Hippocampal formation (tissue), 2 donors: ENCODE data around the gene TSACC.
A peak's percentile ranks its signal among the peaks of the same experiment; 100 is the strongest.
"Not testable (repeated sequence)": the region's sequence is repeated elsewhere in the genome, so short reads cannot be mapped to it uniquely, and the experiment has no call there.

Experiments
- DNase-seq, 2 donors: peaks; one replicate each; lab custom pipeline; 2025; lab: John Stamatoyannopoulos, UW

Gene TSACC

DNA sequence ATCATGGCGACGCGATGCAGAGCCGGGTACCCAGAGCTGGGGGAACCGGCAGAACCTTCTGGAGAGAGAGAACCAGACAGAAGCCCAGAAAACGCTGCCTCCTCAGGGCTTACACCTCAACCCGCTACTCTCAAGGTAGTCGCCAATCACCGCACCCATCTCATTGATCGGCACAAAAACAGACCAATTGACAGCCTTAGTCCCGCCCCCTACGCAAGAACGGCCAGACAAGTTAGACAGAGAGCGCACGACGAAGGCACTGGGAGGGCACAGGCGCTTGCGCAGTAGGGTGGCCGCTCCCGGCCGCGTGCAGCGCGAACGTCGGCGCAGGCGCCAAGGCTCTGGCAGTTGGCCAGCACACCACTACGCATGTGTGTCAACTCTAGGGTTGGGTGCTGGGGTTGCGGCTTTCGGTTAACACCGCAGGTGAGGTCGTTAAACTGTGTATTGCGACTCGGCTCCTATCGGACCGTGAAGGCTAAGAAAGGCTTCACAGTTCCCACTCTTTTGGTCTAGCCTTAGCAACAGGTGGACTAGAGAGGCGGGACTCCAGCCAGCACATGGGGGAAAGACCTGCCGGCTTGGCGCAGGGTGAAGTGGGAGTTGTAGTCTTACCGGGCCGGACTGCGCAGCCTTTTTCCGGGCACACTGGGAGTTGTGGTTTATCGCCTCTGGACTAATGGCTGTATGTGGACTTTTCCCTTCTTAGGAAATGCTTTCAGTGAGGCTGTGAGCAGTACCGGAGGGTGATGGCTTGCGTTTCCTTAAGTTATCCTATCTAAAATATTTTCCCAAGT lies at the start of gene TSACC, which contains the start of gene CCT3:
TSACC (plus strand) TSS at position 347 of the 797 bp plus-strand sequence. CDS start 1,232 bp downstream, outside the sequence.
CCT3 (minus strand) TSS at position 113 of the 797 bp plus-strand sequence; CDS start at position 5, 108 bp downstream.
- peak; percentile 97 to 99 for DNase-seq

DNA sequence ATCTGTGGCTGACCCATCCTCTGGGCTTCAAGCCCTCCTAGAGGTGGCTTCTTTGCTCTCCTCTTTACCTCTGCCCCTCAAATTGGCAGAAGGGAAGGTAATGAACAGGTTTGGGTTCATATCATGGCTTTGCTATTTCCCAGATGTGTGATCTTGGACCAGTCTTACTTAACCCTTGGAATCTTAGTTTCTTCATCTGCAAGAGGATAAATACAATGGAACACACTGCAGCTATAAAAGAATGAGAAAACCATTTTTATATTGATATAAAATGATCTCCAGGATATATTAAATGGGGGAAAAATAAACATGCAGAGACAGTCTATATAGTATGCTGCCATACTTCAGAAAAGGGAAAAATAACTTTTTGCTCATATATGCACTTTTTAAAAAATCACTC lies 48.5 kb upstream of the TSACC start:
- no peak for DNase-seq

DNA sequence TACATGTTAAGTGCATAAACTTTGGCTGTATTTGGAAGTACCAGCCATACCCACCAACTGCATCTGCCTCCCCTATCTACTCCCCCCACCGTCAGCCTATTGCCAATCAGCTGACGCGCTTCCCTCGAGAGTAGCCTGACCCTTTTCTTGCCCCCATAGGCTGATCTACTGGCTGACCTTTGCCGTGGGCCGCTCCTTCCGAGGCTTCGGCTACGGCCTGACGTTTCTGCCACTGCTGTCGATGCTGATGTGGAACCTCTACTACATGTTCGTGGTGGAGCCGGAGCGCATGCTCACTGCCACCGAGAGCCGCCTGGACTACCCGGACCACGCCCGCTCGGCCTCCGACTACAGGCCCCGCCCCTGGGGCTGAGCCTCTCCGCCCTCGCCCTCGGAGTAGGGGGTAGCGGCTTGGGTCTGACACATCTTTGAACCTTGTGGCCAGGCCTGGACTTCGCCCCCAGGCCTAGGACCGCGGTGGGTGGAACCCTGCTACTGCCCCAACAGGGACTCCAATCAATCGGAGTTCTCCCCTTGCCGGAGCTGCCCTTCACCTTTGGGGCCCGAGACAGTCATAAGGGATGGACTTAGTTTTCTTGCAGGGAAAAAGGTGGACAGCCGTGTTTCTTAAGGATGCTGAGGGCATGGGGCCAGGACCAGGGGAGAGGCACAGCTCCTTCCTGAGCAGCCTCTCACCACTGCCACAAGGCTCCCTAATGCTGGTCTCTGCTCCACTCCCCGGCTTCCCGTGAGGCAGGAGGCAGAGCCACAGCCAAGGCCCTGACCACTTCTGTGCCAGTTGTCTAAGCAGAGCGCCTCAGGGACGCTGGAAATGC lies 46.9 kb upstream of the TSACC start:
- peak; percentile 56 to 83 for DNase-seq

DNA sequence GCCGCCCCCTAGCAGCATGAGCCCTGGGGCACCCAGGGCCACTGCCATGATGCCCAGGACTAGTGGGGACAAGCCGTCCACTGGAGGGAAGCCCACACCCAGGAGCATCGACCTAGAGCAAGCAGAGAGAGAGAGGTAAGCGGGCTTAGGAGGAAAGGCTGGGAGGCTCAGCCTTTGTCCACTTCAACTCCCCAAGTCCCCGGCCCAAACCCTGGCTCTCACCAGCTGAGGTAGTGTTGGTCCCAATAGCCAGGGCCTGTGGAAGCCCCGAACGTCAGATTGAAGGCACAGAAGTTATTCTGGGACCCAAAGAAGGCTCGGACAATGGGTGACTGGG lies 45.3 kb upstream of the TSACC start:
- DNase-seq, result no peak

DNA sequence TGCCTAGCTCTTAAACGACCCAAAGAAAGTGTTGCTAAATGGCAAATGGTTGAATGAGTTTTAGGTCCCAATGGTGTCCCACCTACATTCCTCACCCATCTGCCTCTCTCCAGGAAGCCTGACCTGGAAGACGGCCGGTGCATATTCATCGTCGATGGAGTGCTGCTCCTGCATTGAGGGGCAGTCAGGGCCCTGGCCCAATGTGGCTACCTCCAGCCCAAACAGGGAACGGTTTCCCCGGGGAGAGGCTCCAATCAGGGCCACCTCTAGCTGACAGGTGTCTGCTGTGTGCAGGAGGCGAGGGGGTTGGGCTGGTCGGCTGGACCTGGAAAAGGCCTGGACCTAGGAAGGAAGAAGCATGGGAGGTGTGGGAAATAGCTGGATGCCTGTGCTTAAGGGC lies 44.4 kb upstream of the TSACC start:
- no peak for DNase-seq

DNA sequence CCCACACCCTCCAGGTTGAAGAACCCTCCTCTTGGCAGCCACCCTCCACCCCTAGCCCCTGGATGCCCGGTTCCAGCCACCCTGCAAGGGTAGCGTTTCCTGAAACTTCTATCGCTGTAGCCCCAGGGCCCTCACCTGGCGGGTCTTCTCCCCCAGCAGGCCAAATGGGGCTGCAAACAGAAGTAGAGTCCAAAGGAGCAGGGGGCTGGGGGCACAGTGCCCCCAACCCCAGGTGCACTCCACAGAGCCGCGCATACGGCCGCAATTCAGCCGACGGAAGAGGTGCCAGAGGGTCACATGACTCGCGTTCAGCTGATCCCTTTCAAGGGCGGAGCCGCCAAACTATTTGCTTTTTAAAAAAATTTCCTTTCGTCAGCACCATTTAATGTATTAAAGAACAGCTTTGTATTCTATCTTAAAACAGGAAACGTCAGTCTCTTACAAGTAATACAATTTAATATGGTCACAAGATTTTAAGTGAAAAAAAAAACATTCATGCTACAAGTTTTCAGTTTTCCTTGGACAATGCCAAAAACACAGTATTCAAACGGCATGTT lies 42.9 kb upstream of the TSACC start, which contains the start of gene GLMP:
GLMP (minus strand) TSS at position 289 of the 557 bp plus-strand sequence; CDS start at position 255, 34 bp downstream.
- peak; percentile 46 to 80 for DNase-seq

DNA sequence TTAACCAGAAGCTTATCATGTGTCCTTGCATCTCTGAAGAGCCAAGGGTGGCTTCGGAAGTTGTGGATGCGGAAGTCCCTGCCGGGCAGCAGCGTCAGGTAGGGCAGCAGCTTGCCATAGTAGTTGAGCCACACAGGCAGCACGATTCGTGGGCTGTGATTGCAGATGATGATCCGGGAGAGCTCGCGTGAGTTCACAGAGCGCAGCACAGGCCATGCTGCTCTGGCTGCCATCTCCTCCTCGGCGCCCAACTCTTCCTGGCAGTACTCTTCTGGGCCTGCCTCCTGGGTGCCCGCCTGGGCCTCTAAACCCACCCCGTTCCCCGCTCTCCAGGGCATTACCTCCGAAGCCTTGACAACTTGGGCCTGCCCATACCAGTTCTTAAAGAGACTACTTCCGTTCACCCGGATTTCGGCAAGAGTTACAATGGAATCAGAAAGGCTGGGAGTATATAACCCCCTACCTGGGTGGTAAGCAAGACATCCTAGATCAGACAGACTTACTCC lies 39.4 kb upstream of the TSACC start, which contains the start of gene VHLL:
VHLL (minus strand) TSS at position 456 of the 506 bp plus-strand sequence; CDS start at position 338, 118 bp downstream.
- DNase-seq, result no peak

DNA sequence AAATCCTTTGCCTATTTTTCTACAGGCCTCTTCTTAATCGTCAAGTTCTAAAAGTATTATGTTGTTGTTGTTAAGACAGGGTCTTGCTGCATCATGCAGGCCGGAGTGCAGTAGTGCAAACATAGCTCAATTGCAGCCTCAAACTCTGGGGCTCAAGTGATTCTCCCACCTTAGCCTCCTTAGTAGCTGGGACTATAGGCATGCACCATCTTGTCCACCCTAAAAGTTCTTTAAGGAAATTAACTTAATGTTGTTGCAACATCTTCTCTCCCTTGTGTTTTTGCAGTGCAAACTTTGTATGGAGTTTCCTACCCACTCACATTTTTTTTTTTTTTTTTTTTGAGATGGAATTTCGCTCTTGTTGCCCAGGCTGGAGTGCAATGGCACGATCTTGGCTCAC lies 35.1 kb upstream of the TSACC start:
- no peak for DNase-seq

DNA sequence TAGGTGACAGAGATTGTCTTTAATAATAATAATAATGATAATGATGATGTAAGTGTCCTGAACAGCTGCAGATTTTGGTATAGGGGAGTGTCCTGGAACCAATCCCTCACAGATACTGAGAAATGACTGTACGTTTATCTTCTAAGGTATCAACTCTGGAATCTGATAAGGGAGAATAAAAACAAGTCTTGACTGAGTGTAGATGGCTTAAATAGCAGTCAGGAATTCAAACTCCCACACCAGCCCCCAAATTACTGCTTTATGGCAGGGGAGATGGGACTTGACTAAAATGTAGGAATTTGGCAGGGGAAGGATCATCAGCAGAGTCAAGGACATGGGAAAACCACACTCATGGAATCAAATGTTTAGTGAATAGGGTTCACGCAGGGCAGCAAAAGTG lies 33.1 kb upstream of the TSACC start:
- no peak for DNase-seq

DNA sequence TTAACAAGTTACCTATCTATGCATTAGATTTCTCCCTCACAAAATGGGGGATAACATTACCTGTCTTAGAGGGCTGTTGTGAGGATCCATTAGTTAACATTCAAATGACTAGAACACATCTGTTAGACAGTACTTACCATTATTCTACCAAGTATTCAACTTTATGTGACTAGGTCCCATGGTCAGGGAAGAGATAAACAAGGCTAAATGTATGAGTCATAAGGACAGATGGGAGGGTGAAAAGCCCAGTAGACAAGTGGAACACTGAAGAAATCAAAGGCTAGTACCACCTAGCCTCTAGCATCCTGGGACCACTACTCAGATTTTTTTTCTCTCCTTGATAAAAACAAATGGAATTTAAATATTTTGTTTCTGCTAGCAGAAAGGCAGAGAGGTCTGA lies 30.2 kb upstream of the TSACC start:
- DNase-seq, result no peak

DNA sequence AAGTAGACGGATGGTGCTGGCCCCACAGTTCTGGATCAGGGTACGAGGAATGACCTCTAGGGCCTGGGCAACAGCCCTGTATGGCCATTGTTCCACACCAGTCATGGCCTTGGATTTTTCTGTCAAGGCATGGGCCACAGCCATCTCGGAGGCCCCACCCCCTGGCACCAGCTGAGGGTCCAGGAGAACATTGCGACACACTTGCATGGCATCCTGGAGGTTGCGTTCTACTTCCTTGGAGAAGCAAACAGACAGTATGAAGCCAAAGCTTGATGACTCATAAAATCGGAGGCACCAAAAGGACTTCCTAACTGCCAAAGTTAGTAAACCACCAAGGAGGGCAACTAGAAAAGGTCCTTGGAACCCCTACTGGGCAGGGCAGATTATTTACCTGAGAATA lies 27.4 kb upstream of the TSACC start:
- DNase-seq, result no peak

DNA sequence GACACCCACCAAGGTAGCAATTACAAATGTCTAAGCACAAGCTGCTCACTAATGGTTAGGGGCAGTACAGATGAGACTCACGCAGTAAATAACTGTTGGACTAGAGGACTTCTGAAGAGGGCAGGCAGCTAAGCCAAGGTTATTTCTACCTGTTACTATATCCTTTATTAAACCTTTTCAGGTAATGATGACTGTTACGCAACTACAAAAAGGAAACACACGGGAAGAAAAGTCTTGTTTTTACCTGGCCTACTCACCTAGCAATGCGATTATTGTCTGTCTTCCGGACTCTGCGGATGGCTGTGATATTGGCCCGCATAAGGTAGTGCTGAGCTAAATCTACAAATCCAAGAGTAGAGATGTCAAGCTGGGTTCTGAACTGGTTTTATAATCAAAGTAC lies 21.4 kb upstream of the TSACC start:
- no peak for DNase-seq

DNA sequence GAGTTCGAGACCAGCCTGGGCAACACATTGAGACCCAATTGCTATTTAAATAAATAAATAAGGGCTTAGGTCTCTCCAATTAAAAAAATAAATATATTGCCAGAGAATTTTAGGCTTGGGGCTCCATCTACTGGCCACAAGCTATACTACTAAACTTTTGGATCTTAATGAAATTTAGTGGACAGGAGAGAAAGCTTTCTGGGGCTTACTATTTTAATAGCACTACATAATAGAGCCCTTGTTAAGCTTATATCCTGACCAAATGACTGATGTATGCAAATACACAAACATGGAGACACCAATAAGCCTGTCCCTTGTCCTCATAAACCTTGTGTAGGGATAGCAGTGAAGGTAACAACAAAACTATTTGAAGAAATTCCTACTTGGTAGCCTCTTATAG lies 18.7 kb upstream of the TSACC start:
- peak in 1 of 2 donors; percentile 3 for DNase-seq

DNA sequence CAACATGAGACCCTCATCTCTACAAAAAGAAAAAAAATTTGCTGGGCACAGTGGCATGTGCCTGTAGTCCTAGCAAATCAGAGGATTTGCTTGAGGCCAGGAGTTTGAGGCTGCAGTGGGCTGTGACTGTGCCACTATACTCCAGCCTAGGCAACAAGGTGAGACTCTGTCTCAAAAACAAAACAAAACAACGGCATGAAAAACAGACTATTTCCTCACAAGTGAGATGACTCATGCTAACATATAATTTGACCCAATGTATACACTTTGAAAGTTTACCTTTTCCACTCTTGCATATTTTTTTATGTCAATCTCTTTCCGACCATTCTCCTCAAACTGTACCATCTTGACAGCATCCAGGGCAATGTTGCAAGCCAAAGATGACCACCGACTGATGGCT lies 17.8 kb upstream of the TSACC start:
- no peak for DNase-seq

DNA sequence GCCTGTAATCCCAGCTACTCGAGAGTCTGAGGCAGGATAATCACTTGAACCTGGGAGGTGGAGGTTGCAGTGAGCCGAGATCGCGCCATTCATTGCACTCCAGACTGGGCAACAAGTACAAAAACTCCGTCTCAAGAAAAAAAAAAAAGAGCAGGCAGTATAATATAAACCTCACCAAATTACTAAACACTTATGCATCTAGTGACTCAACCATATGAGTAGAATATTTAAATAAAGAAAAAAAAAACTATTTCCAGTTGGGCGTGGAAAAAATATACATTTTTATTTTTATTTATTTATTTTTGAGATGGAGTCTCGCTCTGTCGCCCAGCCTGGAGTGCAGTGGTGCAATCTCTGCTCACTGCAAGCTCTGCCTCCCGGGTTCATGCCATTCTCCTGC lies 15.1 kb upstream of the TSACC start:
- DNase-seq, result not testable (repeated sequence)

DNA sequence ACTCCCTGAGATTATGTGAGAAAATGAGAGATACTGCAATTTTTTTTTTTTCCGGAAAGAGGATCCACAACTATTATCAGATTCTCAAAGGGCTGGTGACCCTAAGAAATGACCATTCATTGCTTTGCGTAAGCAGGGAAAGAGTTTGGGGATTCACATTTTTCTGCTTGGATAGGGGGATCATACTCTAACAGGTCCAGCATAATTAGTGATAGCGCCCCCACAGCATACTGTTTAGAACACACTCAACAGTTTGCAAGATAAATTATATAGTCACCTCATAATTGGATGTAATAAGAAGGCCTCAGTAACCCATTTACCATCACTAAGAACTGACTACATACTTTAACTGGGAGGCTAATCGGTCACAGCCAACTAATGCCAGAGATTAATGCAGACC lies 2.1 kb upstream of the TSACC start:
- no peak for DNase-seq

DNA sequence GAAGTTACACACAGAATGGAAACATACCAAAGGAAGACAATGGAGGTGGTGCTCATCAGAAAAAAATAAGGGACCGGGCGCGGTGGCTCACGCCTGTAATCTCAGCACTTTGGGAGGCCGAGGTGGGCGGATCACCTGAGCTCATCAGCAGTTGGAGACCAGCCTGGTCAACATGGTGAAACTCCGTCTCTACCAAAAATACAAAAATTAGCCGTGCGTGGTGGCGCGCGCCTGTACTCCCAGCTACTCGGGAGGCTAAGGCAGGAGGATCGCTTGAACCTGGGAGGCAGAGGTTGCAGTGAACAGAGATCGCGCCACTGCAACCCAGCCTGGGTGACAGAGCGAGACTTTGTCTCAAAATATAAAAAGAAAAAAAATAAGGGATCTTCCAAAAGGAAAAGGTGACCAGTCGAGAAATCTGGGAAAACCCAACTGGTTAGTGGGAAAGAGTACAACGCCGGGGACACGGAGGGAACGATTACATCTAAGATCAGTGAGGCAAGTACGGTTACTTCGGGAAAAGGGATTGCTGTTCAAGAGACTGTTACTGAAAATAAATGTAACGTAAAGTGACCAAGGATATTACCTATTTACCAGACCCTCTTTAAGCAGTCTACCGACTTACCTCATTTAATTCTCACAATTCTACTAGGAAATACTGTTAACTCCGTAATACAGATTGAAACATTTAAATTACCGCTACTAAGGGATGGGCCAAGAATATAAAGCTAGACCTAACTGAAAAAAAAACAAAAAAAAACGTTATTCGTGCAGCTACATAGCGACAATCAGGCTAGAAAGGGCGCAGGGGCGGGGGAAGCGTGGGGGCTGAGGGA lies 1.1 kb upstream of the TSACC start:
- no peak for DNase-seq

DNA sequence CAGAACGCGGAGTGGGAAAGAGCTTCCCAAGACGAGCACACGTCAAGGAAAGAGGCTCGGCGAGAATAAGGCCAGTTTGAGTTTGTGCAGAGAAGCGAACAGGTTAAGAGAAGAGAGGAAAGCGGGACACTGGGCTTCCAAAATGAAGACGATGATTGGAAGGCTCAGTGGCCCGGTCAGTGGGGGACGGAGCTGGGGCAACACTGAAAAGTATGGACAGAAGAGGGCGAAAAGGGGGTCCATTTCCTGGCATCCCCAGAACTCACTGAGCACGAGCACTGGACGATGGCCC lies 492 bp upstream of the TSACC start:
- DNase-seq, result no peak

DNA sequence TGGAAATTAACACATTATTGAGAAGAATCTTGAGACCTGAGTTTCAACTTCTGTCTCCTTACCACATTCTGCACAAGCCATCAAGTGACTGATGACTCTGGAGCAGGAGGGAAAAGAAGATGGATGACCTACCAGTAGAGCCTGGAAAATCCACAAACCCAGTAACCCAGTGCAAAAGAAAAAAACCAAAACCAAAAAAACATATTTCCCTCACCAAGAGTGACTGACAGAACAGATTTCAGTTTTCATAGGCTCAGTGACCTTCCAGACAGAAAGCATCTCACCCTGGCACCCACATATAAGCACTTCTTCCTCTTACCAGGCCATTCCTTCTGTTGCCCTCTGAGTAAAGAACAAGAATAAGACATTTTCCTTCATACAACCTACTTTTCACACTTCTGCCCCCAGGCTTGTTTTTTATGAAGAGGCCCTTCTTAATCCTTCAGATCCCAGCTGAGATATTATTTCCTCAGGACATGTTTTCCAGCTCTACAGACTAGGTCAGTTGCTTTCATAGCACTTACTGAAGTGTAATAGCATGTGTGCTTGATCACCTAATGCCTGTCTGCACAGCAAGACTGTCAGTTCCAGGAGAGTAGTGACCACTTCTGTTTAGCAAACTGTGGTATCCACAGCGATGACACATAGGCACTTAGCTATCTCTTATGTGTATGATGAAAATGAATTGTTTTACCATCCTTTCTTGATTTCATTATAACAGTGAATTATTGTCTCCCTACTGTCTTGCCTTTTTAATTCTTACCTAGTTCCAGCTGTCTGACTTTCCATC lies 4.0 kb downstream of the TSACC start:
- no peak for DNase-seq

DNA sequence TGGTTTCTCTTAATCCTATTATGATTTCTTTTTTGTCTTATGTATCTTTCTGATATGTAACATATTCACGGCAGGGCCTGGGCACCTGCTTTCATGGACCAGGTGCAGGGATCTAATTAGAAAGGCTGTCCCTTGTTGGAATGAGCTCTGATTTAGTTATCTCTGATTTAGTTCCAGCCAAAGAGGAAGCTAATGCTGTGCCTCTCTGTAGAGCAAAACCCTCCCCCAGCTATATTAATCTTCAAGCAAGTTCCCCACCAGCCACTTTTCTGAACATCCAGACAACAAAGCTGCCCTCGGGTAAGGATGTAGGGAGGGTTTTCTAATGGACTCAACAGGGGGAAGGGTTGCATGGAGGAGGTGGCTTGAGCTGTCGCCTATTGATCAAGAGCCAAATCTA lies 6.1 kb downstream of the TSACC start:
- no peak for DNase-seq

DNA sequence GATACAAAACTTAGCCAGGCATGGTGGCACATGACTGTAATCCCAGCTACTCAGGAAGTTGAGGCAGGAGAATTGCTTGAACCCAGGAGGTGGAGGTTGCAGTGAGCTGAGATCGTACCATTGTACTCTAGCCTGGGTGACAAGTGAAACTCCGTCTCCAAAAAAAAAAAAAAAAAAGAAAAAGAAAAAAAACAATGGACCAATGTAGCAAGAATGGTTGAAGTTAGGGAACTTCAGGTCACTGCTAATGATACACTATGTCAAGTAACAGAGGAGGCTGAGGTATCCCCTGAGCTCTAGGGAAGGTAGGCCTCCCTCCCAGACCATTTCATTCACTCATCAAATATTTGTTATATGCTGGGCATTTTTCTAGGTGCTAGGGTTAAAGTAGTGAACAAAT lies 7.7 kb downstream of the TSACC start:
- not testable (repeated sequence) for DNase-seq
